Fibroblast of skin of left quadriceps (primary cell): ENCODE data around the gene LBH.

Source experiments
- DNase-seq, 2 experiments: peaks; one replicate each; pipeline ENCODE4 v3.0.0-alpha.2; 2013; ENCODE audit warnings: low read depth in 2 of 2

LBH gene

GRCh38 chr2:30235008-30235655 lies 3.8 kb downstream of the LBH start:
- DNase-seq = no peak

DNA sequence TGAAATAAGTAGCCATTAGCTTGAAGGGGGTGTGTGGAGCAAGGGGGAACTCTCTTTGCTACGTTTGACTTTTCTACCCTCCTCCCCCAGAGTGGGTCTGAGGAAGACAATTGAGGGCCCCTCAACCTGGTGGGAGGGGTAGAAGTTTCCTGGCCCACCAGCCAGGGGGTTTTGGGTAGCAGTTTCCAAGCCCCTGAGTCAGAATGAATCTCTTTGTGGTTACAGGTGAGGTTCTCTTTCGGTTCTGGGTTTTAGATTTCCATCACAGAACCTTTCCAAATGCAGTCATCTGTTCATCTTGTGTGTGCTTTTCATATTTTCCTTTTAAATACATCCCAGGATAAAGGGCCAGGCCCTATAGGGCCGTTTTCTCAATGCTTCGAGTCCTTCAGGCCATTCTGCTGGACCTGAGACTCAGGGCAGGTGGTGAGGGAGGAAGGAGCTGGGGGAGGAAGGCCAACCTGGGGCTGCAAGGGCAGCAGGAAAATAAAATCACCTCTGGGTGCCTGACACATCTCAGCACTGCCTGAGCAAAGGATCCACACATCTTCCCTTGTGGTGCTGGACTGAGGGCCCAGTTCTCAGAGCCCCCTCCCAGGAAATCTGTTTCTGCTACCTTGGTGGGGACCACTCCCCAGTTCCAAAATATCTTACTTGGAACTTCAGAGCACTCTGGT lies 4.7 kb downstream of the LBH start:
- DNase-seq = no peak

DNA sequence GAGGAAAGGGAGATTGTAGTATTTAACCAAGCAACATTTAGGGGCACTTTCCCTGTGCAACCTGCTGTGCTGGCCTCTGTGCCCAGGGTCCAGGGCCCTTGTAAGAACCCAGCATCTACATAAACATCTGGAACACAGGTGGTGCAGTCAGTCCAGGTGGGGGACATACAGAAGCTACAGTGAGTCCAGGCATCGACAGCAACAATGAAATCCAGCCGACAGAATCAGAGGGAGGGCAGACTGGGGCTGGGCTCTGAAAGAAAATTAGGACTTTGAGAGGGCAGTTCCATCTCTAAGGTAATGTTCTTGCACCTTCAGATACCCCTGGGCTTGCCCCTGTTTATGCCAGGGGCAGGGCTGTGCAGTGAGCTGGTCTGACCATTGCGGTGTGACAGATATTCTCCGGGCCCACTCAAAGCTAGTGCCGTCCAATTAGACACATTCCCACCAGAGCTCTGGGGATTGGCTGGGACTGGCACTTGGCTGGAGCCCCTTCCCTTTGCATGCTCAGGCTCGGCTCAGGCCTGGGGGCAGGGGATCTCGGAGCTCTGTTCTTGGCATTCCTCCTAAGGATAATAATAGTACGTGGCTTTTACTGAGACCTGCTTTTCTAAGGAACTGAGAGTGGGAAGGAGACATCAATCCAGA lies 5.4 kb downstream of the LBH start:
- DNase-seq = no peak

GRCh38 chr2:30237239-30237965 lies 6.1 kb downstream of the LBH start:
- DNase-seq = no peak

- DNase-seq = no peak
These were observed 6.8 kb downstream of the LBH start for GRCh38 chr2:30237966-30238800.

DNA sequence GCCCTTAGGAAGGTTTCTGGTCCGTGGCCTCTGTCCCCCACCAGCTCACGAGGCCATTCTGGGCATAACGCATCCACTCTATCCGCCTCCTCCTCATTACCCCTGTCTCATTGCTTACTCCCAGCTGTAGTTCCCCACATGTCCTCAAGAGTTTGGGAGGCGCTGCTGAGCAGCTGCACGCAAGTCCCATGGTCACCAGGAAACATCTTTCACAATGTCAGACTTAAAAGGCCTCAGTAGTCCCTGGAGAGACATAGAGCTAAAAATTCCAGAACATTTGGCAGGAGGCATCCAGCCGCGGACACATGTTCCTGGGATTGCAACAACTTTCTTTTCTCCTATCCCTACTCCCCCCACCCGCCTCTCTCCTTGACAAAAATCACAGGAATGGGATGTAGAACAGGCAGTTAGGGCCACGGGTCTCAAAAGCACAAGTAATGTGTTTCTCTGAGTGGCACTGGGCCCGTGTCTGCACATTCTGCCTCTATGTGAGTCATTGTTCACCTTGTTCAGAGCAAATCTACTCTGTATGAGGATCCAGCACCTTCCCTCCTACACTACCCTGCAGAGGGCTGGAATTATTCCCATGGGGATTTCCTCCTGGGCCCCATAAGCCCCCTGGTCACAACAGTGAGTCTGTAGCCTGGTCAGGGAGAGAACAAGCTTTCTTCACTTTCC lies 8.1 kb downstream of the LBH start:
- peak; percentile 89 for DNase-seq

DNA sequence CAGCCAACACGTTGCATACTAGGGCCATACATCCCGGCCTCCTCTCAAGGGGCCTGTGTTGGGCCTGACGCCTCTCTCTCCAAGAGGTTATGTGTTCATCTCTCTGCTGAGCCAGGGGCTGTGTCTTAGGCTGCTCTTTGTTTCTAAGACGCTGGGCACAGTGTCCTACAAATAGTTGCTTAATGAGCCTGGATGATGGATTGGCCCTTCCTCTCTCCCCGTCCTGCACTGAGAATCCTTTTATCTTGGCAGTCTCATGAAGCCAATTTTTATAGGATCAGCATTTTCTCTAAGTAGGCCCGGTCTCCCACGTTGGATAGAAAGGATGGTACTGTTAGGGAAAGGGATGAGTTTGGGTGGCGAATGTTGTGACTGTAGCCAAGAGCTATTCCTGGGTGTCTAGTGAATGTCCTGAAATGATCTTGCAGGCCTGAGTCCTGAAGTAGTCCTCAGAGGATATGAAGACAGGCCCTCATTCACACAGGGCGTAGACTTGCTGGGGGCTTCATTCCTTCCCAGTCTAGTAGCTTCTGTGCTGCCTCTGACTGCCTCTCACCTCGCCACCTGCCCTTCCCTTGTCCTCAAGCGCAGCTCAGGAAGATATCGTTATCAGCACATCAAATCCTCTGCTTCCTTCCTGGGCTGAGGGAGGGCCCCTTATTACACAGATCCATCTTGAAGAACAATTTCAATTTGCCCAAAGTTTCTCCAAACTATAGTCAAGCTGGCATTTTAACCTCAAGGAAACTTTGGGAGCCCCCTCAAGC lies 8.8 kb downstream of the LBH start:
- no peak for DNase-seq

DNA sequence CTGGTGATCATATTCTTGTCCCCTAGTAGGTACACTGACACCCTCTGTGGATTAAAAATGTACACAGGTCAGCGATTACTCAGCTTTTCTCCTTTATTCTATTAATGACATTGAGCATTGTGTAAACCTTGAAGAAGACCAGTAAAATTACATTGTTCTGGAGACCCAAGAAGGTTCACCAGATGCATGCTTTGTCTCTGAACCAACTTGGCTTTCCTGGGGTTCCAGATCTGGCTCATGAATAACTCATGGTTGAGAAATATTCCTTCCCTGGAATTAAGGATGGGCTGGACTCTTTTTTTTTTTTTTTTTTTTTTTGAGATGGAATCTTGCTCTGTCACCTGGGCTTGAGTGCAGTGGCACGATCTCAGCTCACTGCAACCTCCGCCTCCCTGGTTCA lies 11.9 kb downstream of the LBH start:
- DNase-seq = no peak

DNA sequence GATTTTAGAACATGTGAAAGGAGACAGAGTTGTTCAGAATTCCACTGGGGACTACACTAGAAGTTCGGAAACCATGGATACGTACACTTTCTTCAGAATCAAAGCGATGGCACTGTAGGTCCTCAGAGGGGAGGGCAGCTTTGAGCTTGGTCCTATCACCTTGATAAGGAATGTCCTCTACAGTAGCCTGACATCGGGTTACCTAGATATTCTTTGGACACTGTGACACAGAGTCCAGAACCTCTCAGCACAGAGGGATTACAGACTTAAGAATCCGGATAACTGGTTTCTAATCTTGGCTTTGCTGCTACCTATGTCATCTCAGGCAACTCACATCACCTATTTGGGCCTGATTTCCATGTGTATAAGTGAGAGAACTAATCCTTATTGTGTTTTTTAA lies 14.0 kb downstream of the LBH start:
- no peak for DNase-seq

DNA sequence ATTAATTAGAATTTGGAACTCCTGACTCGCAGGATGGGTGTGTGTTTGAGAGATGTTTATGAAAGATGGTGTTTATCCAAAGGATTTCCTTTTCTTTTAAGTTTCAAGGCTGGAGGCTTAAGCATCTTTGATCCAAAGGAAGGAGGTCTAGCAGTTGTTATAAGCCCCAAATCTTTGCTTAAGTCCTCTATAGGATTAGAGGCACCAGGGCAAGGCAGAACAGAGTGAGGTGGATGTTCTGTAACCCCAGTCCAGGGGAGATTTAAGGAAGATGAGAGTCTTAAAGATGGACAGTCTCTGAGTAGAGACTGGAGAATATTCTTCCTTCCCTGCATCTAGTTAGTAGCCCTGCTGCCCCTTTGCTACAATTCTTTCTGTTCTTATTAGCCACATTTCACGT lies 17.5 kb downstream of the LBH start:
- no peak for DNase-seq

- no peak for DNase-seq
These were observed 18.0 kb downstream of the LBH start for GRCh38 chr2:30249354-30249753.

- no peak for DNase-seq
These were observed 19.1 kb downstream of the LBH start for GRCh38 chr2:30250421-30250820.

GRCh38 chr2:30252723-30253701 lies 21.7 kb downstream of the LBH start:
- no peak for DNase-seq

- DNase-seq = no peak
These were observed 22.7 kb downstream of the LBH start for GRCh38 chr2:30253873-30254684.

- no peak for DNase-seq
These were observed 23.3 kb downstream of the LBH start for GRCh38 chr2:30254685-30255001.

- DNase-seq = no peak
These were observed 23.7 kb downstream of the LBH start for GRCh38 chr2:30255026-30255425.

DNA sequence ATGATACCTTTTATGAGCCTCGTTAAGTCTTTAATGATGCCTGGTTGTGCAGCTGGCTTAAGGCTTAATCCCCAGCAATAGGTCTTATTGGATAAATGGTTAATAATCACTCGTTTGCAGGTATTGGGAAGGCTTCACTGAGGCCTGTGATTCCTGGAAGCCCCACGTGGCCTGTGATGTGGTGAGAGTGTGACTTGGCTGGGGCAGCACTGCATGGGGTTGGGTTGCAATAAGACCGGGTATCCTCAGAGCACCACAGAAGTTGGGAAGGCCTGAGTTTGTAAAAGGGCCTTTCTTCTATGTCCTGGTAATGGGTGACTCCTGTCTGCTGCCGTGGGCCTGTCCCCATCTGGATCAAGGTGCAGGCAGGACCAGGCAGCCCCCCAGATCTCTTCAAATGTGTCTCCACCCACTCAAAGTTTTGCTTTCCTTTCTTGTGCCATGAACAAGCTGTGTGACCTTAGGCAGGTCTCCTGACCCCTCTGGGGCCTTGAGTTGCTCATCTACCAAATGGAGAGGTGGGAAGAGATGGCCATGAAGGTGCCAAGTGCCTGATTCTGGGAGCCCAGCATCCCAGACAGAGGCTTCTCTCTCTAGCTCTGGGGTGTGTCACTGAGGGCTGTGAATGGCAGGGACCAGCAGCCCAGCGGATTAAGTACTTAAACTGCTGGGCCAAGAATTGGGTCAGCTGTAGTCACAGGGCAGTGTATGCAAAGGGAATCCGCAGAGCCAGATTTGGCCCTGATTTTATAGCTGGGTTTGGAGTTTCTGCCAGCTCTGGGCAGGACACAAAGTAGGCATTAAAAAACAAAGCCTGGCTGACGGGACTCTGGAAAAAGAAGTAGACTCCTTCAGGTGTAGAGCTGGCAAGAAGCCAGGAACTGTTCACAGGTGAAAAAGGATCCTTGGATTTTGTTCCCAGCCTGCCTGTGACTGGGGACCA lies 24.4 kb downstream of the LBH start:
- DNase-seq = no peak
